Colonic mucosa (tissue), 4 donors: ENCODE data around the gene ATP23. TPM values are rescaled to one million over a fixed set of nuclear protein-coding genes. Genes with fewer than 3 reads are reported as not detected.

Experiments used
- DNase-seq: peaks from one replicate; pipeline ENCODE4 v3.0.0-alpha.2; 2020
- H3K27ac ChIP-seq: fragments of 200-600 bp; one replicate; pipeline ENCODE4 v1.8.0; 2021
- H3K27me3 ChIP-seq: fragments of 200-600 bp; one replicate; pipeline ENCODE4 v1.8.0; 2021
- H3K36me3 ChIP-seq: fragments of 200-600 bp; one replicate; pipeline ENCODE4 v1.8.0; 2021
- H3K4me1 ChIP-seq: fragments of 200-600 bp; one replicate; pipeline ENCODE4 v1.8.0; 2021; ENCODE audit warnings: mild to moderate bottlenecking
- H3K4me3 ChIP-seq: fragments of 200-600 bp; one replicate; pipeline ENCODE4 v1.8.0; 2021
- H3K9ac ChIP-seq, 2 donors: one replicate each; pipeline ENCODE4 v1.7.0; 2013; ENCODE audit warnings: control low read depth in 2 of 2, low read depth in 2 of 2, low read length in 2 of 2
- H3K9me3 ChIP-seq: fragments of 200-600 bp; one replicate; pipeline ENCODE4 v1.8.0; 2021
- intact Hi-C: fragments of 100-400 bp; cut with DNase I; formaldehyde crosslinking; loops from one replicate; pipeline ENCODE4 v1.14.1; 2022
- total RNA-seq, 2 donors: library from RNA; stranded (reverse); fragmentation: NEBNext Ultra II Directional in 1 of 2; extraction: Animal tissue kit (Norgen Biotek cat#: 25700) in 1 of 2; gene quantifications; one replicate each; pipeline ENCODE4 v1.2.1, GENCODE V29; 2021
- TF ChIP-seq, protein P1 (sequence below): fragments of 200-600 bp; IDR thresholded peaks from one replicate; pipeline ENCODE4 v1.8.0; 2022; ENCODE audit warnings: antibody characterized with exemption, mild to moderate bottlenecking
- donor health status: healthy.
- donor health status: DM: no; HTN: no; CAD: no.
- donor health status: DM: no; HTN: no; CAD: no.

ATP23 gene
- total RNA-seq, 2 donors from 2014 or later = 13.1 to 14.9 TPM

DNA sequence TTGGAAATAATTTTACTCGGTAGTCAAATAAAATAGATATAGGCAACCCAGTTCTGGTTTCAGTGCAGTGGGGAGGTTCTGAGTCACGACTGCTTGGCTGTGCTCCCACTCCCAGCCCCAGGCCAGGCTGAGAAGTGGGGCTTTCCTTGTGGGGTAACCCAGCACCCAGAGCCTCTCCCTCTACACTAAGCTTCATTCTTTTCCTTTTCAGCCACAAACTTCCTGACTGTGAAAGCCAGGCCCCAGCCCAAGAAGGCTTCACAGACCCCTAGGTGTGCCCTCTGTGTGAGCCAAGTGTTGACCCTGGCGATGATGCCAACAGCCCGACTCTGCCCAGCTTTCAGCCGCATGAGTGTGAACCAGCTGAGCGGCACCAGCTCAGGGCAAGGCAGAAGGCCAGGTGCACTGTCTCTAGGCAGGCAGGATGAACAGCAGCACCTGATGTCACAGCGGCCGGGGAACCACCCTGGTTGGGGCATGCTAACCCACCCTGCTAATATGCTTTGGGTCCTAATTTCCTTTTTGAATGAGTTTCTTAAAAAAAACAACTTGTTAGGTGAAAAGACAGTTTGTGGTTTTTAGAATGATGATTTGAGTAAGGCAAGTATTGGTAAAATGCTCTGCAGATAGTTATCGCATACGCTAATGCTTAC, 42.2 kb upstream of the ATP23 start:
- Histone ChIP-seq H3K4me1 (peaks cover 22% of the 10 kb centered on the region), H3K9me3 (no peaks in the 10 kb centered on the region), H3K27me3 (no peaks in the 10 kb centered on the region), H3K9ac (peak overlapping the region in 1 of 2 donors; percentile 43), H3K4me3 (no peak overlapping the region), H3K36me3 (no peaks in the 10 kb centered on the region), H3K27ac (peak overlapping the region; percentile 42)
- intact Hi-C loops = no loop called here
- peak; percentile 27 for DNase-seq
- TF ChIP-seq, protein P1, sequence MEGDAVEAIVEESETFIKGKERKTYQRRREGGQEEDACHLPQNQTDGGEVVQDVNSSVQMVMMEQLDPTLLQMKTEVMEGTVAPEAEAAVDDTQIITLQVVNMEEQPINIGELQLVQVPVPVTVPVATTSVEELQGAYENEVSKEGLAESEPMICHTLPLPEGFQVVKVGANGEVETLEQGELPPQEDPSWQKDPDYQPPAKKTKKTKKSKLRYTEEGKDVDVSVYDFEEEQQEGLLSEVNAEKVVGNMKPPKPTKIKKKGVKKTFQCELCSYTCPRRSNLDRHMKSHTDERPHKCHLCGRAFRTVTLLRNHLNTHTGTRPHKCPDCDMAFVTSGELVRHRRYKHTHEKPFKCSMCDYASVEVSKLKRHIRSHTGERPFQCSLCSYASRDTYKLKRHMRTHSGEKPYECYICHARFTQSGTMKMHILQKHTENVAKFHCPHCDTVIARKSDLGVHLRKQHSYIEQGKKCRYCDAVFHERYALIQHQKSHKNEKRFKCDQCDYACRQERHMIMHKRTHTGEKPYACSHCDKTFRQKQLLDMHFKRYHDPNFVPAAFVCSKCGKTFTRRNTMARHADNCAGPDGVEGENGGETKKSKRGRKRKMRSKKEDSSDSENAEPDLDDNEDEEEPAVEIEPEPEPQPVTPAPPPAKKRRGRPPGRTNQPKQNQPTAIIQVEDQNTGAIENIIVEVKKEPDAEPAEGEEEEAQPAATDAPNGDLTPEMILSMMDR = no peak

DNA sequence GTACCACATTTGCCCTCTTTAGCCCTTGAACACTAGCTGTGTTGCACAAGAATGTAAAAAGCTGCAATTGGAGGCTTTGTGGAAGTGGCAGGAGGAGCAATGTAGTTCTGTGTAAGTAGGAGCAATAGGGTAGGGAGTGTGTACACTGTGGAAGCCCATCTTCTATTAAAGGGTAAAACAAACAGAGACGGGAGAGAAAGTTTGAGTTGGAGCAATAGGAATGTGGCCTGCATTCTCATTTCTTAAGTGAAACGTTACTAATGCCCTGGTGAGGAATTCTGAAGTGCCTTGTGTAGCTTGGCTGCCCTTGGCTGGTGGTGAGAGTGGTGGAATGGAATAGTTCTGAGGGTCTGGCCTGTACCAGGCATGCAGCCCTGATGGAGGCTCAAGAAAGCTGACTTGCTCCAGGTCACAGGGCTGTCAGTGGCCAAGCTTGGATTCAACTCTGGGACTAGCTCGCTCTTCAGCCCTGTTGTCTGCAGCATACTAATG, 38.8 kb upstream of the ATP23 start:
- H3K9me3 ChIP-seq = no peaks in the 10 kb centered on the region
- H3K27me3 ChIP-seq = no peaks in the 10 kb centered on the region
- H3K36me3 ChIP-seq = no peaks in the 10 kb centered on the region
- H3K4me1 ChIP-seq = peaks cover 9% of the 10 kb centered on the region
- intact Hi-C loops = no loop called here
- no peak overlapping the region for H3K4me3 ChIP-seq
- no peak overlapping the region for H3K27ac ChIP-seq
- no peak for DNase-seq
- H3K9ac ChIP-seq = no peak overlapping the region
- TF ChIP-seq, protein P1 = no peak

DNA sequence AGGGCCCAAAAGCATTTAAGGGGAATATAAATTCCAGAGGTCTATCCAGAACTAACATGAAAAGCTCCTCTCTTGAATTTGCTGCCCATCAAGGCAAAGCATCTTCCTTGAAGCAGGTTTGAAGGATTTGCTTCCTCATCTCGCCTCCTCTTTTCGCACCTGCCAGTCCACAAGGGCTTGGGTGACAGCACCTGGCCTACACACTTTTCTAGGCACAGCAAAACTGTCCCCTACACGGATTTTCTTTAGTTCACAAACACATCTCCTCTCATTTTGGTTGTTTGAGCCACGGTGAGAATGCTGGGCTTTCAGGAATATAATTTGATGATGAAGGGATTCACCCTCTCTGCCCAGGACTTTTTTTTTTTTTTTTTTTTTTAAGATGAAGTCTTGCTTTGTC, 36.9 kb upstream of the ATP23 start:
- Histone ChIP-seq H3K9me3 (no peaks in the 10 kb centered on the region), H3K27ac (no peak overlapping the region), H3K27me3 (no peaks in the 10 kb centered on the region), H3K4me1 (peaks cover 3% of the 10 kb centered on the region), H3K9ac (no peak overlapping the region), H3K4me3 (no peak overlapping the region), H3K36me3 (no peaks in the 10 kb centered on the region)
- no peak for DNase-seq
- intact Hi-C loops = no loop called here
- TF ChIP-seq, protein P1 = no peak

DNA sequence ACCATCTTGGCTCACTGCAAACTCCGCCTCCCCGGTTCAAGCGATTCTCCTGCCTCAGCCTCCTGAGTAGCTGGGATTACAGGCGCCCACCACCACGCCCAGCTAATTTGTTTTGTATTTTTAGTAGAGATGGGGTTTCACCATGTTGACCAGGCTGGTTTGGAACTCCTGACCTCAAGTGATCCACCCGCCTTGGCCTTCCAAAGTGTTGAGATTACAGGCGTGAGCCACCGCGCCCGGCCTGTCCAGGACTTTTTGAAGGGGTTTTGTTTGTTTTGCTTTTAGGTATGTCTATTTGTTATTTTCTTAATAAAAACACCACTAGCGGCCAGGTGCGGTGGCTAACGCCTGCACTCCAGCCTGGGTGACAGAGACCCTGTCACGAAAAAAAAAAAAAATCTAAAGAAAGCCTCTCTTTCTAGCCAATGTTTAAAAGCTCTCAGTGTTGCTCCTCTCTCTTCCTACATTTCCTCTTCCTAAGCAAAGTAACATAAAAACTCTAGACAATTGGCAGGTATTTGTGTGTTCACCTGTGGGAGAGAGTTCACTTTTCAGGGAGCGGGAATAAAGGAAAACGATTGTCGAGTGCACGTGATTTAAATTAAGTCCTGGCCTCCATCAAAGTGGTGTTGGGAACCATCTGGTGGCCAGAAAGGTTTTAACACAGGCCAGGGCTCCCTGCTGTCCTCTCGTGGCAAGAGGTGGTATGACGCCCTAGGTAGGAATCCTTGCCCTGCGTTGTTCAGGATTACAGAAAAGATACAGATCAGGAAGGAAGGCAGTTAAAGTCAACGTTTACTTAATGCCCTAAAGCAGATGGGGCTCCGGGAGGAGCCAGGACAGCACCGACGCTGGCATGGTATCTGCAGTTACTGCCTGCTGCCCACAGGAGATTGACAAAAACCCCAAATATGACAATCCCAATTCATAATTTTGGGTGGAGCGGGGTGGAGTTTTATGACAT, 36.2 kb upstream of the ATP23 start:
- peaks cover 3% of the 10 kb centered on the region for H3K4me1 ChIP-seq
- H3K27ac ChIP-seq = peak overlapping the region; percentile 15
- H3K27me3 ChIP-seq = no peaks in the 10 kb centered on the region
- intact Hi-C loops = loop anchor here (5.0 kb wide), 2 partner anchors 73 to 103 kb away; no protein-coding TSS in a partner anchor
- no peak overlapping the region for H3K4me3 ChIP-seq
- DNase-seq = peak; percentile 94
- no peaks in the 10 kb centered on the region for H3K9me3 ChIP-seq
- H3K9ac ChIP-seq = no peak overlapping the region
- TF ChIP-seq, protein P1 = peak; percentile 100
- H3K36me3 ChIP-seq = no peaks in the 10 kb centered on the region

DNA sequence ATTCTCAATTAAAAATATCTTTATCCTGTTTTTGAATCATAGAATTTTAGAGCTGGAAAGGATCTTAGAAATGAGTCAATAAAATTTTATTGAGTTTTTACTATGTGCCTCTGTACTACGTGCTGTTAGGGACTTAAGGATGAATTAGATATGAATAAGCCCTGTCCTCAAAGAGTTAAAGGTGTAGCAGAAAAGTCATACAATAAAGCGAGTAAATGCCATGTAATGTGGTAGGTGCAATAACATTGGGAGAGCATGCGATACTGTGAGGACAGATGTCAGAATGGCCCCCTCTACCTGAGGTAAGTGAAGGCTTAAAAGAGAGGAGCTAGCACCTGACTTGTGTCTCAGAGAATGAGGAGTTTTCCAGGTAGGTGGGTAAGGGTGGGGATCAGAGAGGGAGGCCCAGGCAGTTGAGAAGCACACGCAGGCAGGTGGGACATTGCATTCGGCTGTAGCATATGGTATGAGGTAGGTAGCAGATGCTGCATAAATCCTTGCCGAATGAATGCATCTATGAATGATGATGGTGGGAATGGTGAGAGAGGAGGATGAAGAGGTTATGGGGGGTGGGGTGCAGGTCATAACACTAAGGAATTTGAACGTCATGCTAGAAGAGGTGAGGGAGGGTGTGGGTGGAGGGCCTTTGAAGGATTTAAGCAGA, 35.4 kb upstream of the ATP23 start:
- TF ChIP-seq, protein P1 = no peak
- intact Hi-C loops = loop anchor here (5.0 kb wide), 2 partner anchors 74 to 104 kb away; no protein-coding TSS in a partner anchor
- no peaks in the 10 kb centered on the region for H3K27me3 ChIP-seq
- H3K9ac ChIP-seq = no peak overlapping the region
- peaks cover 3% of the 10 kb centered on the region for H3K4me1 ChIP-seq
- no peak overlapping the region for H3K4me3 ChIP-seq
- peak overlapping the region; percentile 15 for H3K27ac ChIP-seq
- no peak for DNase-seq
- no peaks in the 10 kb centered on the region for H3K36me3 ChIP-seq
- H3K9me3 ChIP-seq = no peaks in the 10 kb centered on the region
